ENCODE measurements around the gene MYD88. TPM values are rescaled to one million over a fixed set of nuclear protein-coding genes. Genes with fewer than 3 reads are reported as not detected.

MYD88 gene
- total RNA-seq, 1 experiment from 2014 or later, result 32.7 TPM

- Histone ChIP-seq H3K9me3 (ENCODE audit: control insufficient read depth, insufficient read depth, low read depth, low read length) (no peaks in the 10 kb centered on the region; the same call in 1 of the 2 replicates), H3K4me3 (ENCODE audit: low read depth in 2 of 2, low read length in 2 of 2) (no peak overlapping the region), H3K36me3 (ENCODE audit: control insufficient read depth, insufficient read depth, low read length) (no peaks in the 10 kb centered on the region; the same call in 1 of the 2 replicates), H3K4me1 (ENCODE audit: control insufficient read depth, insufficient read depth, low read length) (no peaks in the 10 kb centered on the region), H3K27me3 (ENCODE audit: control insufficient read depth, insufficient read depth, low read length) (no peaks in the 10 kb centered on the region), H3K27ac (ENCODE audit: low read length) (no peak overlapping the region)
- ATAC-seq (no peak), DNase-seq (ENCODE audit: low read depth, low spot score) (no peak)
- no TSS peak for BruUV-seq (replicated peaks)
- ChIA-PET CTCF (no interaction called here), POLR2A (no interaction called here)
- in situ Hi-C loops (cut with HindIII; ENCODE audit: low pct_unique_long_range_greater_than_20kb, low sequenced_read_pairs), result no loop called here
- intact Hi-C loops (cut with micrococcal nuclease; ENCODE audit: unreplicated experiment), result no loop called here
- TF ChIP-seq POLR2AphosphoS5 (IDR thresholded peaks at IDR 0.05; ENCODE audit: low read depth, low read length) (no peak), CTCF (IDR thresholded peaks at IDR 0.05) (no peak), SIN3A (IDR thresholded peaks at IDR 0.05; ENCODE audit: borderline replicate concordance, insufficient read depth, low read depth, low read length) (no peak), TCF7L2 (IDR thresholded peaks at IDR 0.05; ENCODE audit: low read depth, low read length) (no peak)
These were observed 5.0 kb downstream of the MYD88 start for GRCh38 chr3:38143511-38143910.

- Histone ChIP-seq H3K36me3 (ENCODE audit: control insufficient read depth, insufficient read depth, low read length) (no peaks in the 10 kb centered on the region; the same call in 1 of the 2 replicates), H3K4me3 (ENCODE audit: low read depth in 2 of 2, low read length in 2 of 2) (no peak overlapping the region), H3K27ac (ENCODE audit: low read length) (no peak overlapping the region), H3K4me1 (ENCODE audit: control insufficient read depth, insufficient read depth, low read length) (no peaks in the 10 kb centered on the region), H3K27me3 (ENCODE audit: control insufficient read depth, insufficient read depth, low read length) (no peaks in the 10 kb centered on the region), H3K9me3 (ENCODE audit: control insufficient read depth, insufficient read depth, low read depth, low read length) (no peaks in the 10 kb centered on the region; the same call in 1 of the 2 replicates)
- DNase-seq (ENCODE audit: low read depth, low spot score) (no peak), ATAC-seq (no peak)
- intact Hi-C loops (cut with micrococcal nuclease; ENCODE audit: unreplicated experiment) (no loop called here), in situ Hi-C loops (cut with HindIII; ENCODE audit: low pct_unique_long_range_greater_than_20kb, low sequenced_read_pairs) (no loop called here)
- ChIA-PET POLR2A (interaction anchor here (0.7 kb wide), 1 partner anchor 10 kb away, joined by 6 read pairs; the partner anchor contains the start of gene ACAA1), CTCF (no interaction called here)
- TF ChIP-seq POLR2AphosphoS5 (IDR thresholded peaks at IDR 0.05; ENCODE audit: low read depth, low read length), result no peak
- no peak for TF ChIP-seq SIN3A (IDR thresholded peaks at IDR 0.05; ENCODE audit: borderline replicate concordance, insufficient read depth, low read depth, low read length)
- TF ChIP-seq REST (IDR thresholded peaks at IDR 0.05; ENCODE audit: insufficient read depth in 1 of 2, low read depth in 2 of 2, low read length in 1 of 2), result no peak
- TF ChIP-seq CTCF (IDR thresholded peaks at IDR 0.05), result no peak
- no peak for TF ChIP-seq TCF7L2 (IDR thresholded peaks at IDR 0.05; ENCODE audit: low read depth, low read length)
- BruUV-seq (replicated peaks), result no TSS peak
These were observed 8.0 kb downstream of the MYD88 start for GRCh38 chr3:38146504-38146903.
